A549 treated with AZD9567 at 1 μM for 4 hours (cell line): ENCODE measurements around the gene SRSF5. TPM values are rescaled to one million over a fixed set of nuclear protein-coding genes. Genes with fewer than 3 reads are reported as not detected.

Experiments used
- total RNA-seq: library from RNA; stranded (reverse); fragments of 200-300 nt; extraction: Qiagen RNA extraction; gene quantifications from 5 replicates; pipeline ENCODE4 v1.2.3, GENCODE V29; 2022; ENCODE audit not compliant: insufficient read depth

SRSF5 gene
- total RNA-seq, result 226 to 346 TPM (median 256 TPM) in 5 replicates

GRCh38 chr14:69766984-69767368 is at the start of gene SRSF5:
TSS of gene SRSF5 (plus strand) at chr14:69767142. CDS start at chr14:69768157, 1,015 bp downstream.

GRCh38 chr14:69796797-69797500 is 30.0 kb downstream of the SRSF5 start, which contains the start of gene SLC10A1:
TSS of gene SLC10A1 (minus strand) at chr14:69797241. CDS start at chr14:69797155, 86 bp downstream.

Other genes with a start within 250 kb of the SRSF5 start
- gene CCDC177, start 192.3 kb upstream of the SRSF5 start, total RNA-seq, result 0.01 TPM in 1 of 5 replicates, not detected in the others
- gene SUSD6, start 155.5 kb upstream of the SRSF5 start, total RNA-seq, result 6.4 to 7.9 TPM (median 7.4 TPM) in 5 replicates
- not detected in 5 replicates for gene SLC10A1, start 30.1 kb downstream of the SRSF5 start, total RNA-seq
- 14.1 to 20.5 TPM (median 17.7 TPM) in 5 replicates for gene SMOC1, start 112.3 kb downstream of the SRSF5 start, total RNA-seq